Stimulated activated effector memory CD8-positive, alpha-beta T cell treated with anti-CD3 and anti-CD28 coated beads, Interleukin-12 subunit alpha, Interleukin-12 subunit beta, amount 100 ng/mL, for 72 hours (primary cell): ENCODE measurements around the gene VSIG8.

Experiments
- ATAC-seq: fragments of 150-1000 bp; cut with Tn5 transposase; 2 replicates; pipeline ENCODE4 v1.10.0; 2021
- DNase-seq, 2 donors: peaks; one replicate each; pipeline ENCODE4 v3.0.0; 2021 to 2022; ENCODE audit warnings: low spot score in 2 of 2
- H3K27ac Mint-ChIP-seq: one replicate; pipeline ENCODE4 v1.8.0; 2022; ENCODE audit warnings: mild to moderate bottlenecking, mixed read lengths
- H3K36me3 Mint-ChIP-seq: one replicate; pipeline ENCODE4 v1.8.0; 2022; ENCODE audit warnings: mild to moderate bottlenecking, mixed read lengths
- H3K4me1 Mint-ChIP-seq: one replicate; pipeline ENCODE4 v1.8.0; 2022; ENCODE audit warnings: mixed read lengths
- H3K4me3 Mint-ChIP-seq: one replicate; pipeline ENCODE4 v1.8.0; 2022; ENCODE audit warnings: mild to moderate bottlenecking, mixed read lengths
- H3K9me3 Mint-ChIP-seq: one replicate; pipeline ENCODE4 v1.8.0; 2022; ENCODE audit warnings: mixed read lengths

Gene VSIG8

DNA sequence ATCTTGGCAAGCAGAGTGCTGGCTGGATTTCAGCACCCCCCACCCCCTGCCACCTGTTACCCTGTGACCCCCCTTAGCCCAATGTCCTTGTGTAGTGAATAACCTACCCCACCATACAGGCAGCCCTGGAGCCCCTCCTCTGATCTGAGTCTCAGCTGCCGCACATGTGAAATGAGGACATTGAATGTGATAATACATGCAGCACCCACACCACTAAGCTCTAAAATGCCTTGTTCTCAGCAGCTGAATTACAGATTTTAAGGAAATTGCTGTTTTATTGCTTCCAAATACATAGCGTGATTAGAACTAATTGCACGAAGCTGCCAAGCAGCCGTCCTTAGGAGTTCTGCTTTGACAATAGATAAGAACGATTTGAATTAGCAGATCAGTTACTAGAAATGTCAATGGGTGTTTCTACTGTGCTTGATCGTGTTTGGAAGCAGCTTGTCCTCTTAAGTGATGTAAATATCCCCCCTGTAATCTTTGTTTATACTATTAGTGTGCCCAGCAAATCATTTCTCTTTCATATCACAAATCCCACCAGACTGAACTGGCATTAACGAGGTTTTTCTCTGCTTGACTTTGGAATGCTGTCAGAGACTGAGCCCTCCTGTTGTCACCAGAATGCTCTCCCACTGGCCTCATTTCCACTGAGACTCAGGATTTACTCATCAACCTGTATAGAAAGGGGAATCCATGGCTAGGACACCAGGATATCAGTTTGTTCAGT, 30.9 kb downstream of the VSIG8 start:
- Mint-ChIP-seq H3K4me1 (peaks cover 40% of the 10 kb centered on the region), H3K9me3 (no peaks in the 10 kb centered on the region), H3K36me3 (peaks cover 1% of the 10 kb centered on the region), H3K27ac (no peak overlapping the region), H3K4me3 (no peak overlapping the region)
- DNase-seq (no peak), ATAC-seq (no peak)

DNA sequence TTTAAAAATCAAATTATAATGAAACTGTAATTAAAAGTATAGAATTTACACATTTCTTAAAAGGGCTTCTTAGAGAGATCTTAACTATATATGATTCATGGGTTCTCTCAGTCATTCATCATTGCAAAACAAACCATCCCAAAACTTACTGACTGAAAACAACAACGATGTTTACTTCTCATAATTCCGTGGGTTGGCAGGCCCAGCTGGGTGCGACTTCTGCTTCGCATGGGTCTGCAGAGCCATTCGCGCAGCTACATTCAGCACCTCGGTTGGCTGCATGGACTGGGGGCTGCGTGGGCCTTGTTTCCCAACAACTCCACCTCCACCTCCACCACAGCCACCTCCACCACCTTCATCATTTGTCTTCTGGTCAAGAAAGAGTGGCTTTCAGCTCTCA, 31.7 kb downstream of the VSIG8 start:
- H3K4me1 Mint-ChIP-seq = peaks cover 46% of the 10 kb centered on the region
- H3K27ac Mint-ChIP-seq = no peak overlapping the region
- no peaks in the 10 kb centered on the region for H3K9me3 Mint-ChIP-seq
- no peaks in the 10 kb centered on the region for H3K36me3 Mint-ChIP-seq
- DNase-seq (no peak), ATAC-seq (no peak)
- H3K4me3 Mint-ChIP-seq = no peak overlapping the region

DNA sequence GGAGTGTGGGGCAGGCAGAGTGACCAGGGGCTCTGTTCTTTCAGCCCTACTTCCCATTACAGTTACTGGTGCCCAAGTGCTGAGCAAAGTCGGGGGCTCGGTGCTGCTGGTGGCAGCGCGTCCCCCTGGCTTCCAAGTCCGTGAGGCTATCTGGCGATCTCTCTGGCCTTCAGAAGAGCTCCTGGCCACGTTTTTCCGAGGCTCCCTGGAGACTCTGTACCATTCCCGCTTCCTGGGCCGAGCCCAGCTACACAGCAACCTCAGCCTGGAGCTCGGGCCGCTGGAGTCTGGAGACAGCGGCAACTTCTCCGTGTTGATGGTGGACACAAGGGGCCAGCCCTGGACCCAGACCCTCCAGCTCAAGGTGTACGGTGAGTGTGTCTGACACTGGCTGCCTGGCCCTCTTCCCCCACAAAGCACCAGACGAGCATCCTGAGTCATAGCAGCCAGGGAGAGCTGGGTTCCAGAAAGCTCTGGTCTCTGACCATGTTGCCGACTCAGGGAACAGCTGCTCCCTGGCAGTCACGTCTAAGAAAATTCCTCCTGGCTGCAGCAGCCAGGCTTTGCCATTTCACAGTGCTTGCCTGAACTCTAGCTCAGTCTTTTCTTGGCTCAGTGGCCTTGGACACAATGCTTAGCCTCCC, 32.5 kb downstream of the VSIG8 start:
- H3K36me3 Mint-ChIP-seq = no peaks in the 10 kb centered on the region
- H3K27ac Mint-ChIP-seq = no peak overlapping the region
- H3K4me1 Mint-ChIP-seq = peaks cover 54% of the 10 kb centered on the region
- H3K9me3 Mint-ChIP-seq = no peaks in the 10 kb centered on the region
- DNase-seq (no peak), ATAC-seq (no peak)
- H3K4me3 Mint-ChIP-seq = no peak overlapping the region

DNA sequence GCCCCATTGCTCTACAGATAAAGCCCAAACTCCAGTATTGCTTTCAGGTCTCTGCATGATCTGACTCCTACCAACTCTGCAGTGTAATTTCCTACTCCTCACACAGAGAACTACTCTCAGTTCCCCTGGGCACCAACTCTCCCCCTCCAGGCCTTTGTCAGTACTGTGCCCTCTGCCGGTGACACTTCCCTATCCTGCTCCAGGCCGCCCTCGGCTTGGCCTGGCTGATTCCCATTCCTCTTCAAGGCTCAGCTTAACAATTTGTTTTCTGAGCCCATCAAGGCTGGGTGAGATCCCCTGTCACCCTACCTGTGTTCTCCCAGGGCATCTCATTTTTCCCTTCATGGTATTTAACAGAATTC, 33.2 kb downstream of the VSIG8 start:
- H3K4me1 Mint-ChIP-seq = peaks cover 61% of the 10 kb centered on the region
- DNase-seq (no peak), ATAC-seq (no peak)
- no peaks in the 10 kb centered on the region for H3K9me3 Mint-ChIP-seq
- no peak overlapping the region for H3K27ac Mint-ChIP-seq
- H3K36me3 Mint-ChIP-seq = no peaks in the 10 kb centered on the region
- no peak overlapping the region for H3K4me3 Mint-ChIP-seq

DNA sequence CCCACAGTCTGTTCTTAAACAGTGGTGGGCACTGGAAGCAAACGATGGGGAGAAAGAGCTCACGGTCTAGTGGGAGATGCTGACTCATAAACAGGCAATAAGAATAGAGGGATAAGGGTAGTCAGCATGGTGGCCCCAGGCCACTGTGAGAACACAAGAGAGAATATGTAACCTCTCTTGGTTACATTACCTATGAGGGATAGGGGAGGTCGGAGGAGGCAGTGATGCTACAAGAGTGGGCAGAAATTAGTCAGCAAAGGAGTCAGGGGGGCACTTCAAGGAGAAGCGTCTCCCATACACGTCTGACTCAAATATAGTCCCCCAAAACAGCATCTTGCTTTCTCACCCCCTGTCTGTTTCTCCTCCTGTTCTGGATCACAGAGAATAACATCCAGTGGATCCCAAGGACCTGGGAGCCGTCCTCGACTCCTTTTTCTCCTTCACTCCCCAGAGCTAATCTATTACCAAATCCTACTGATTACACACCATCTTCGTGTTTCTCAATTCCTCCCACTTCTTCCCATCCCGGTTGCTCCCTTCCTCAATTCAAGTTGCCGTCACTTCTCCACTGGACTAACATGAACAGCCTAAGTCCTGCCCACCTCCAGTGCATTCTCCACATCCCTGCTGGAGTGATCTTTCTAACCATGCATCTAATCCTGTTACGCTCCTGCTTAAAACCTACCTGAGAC, 33.7 kb downstream of the VSIG8 start:
- ATAC-seq (no peak), DNase-seq (no peak)
- peaks cover 66% of the 10 kb centered on the region for H3K4me1 Mint-ChIP-seq
- H3K36me3 Mint-ChIP-seq = no peaks in the 10 kb centered on the region
- H3K27ac Mint-ChIP-seq = no peak overlapping the region
- peak overlapping the region; percentile 71 for H3K4me3 Mint-ChIP-seq
- H3K9me3 Mint-ChIP-seq = no peaks in the 10 kb centered on the region

DNA sequence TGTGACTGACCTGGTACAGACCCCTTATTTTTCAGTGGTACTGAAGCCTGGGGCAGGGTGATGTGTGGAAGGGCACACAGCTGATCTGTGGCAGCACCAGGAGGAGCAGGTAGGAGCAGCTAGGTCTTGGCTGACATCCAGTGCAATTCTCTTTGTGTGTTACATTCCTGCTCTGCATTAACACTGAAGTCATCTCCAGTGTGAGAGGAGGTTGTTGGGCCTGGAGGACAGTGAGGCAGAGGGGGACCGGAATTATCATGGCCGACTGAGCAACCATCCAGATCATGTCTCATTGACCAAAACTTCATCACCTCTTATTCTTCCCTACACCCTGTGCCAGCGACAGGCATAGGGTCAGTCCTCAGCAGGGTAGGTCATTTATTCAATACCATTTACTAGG, 34.3 kb downstream of the VSIG8 start:
- no peak for ATAC-seq
- no peak overlapping the region for H3K27ac Mint-ChIP-seq

DNA sequence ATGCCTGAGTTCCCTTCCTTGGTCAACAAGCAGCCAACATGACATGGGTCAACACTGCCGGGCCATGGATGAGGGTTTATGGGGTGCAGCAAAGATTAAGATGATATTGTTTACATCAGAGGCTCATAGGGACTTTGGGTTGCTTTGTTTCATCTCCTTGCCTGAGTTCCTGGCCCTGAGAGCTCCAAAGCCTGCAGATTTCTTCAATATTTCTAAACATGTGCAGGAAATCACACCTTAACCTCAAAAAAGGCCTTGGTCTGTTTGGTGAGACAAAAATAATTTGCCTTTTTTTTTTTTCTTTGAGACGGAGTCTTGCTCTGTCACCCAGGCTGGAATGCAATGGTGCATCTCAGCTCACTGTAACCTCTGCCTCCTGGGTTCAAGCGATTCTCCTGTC, 34.9 kb downstream of the VSIG8 start:
- Mint-ChIP-seq H3K27ac (peak overlapping the region; percentile 86), H3K9me3 (no peaks in the 10 kb centered on the region), H3K4me1 (peaks cover 78% of the 10 kb centered on the region), H3K36me3 (no peaks in the 10 kb centered on the region), H3K4me3 (peak overlapping the region; percentile 71)
- no peak for DNase-seq
- ATAC-seq = no peak

More for the DNA sequence above, 34.3 kb downstream of the VSIG8 start:
- H3K9me3 Mint-ChIP-seq = no peaks in the 10 kb centered on the region
- no peaks in the 10 kb centered on the region for H3K36me3 Mint-ChIP-seq
- H3K4me3 Mint-ChIP-seq = peak overlapping the region; percentile 71
- DNase-seq = no peak
- peaks cover 72% of the 10 kb centered on the region for H3K4me1 Mint-ChIP-seq

DNA sequence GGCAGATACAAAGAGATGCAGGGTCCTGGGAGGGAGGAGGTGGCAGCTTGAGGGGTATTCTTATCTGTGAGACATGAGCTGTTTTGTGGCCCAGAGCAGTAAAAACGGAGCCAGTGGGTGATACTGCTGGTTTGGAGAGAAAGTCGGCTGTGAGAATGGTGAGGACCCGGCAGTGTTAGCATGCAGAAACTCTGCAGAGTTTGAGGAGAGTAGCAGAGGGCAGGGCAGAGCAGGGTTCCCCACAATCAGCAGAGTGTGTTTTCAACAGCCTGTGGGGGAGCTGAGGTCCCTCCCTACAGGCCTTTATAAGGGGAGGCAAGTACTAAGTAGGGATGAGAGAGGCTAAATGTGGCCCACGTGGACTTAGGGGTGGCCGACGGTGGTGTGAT, 35.4 kb downstream of the VSIG8 start:
- Mint-ChIP-seq H3K36me3 (no peaks in the 10 kb centered on the region), H3K4me1 (peaks cover 83% of the 10 kb centered on the region), H3K27ac (peak overlapping the region; percentile 86), H3K4me3 (peak overlapping the region; percentile 71), H3K9me3 (no peaks in the 10 kb centered on the region)
- ATAC-seq (peak; percentile 43), DNase-seq (no peak)

DNA sequence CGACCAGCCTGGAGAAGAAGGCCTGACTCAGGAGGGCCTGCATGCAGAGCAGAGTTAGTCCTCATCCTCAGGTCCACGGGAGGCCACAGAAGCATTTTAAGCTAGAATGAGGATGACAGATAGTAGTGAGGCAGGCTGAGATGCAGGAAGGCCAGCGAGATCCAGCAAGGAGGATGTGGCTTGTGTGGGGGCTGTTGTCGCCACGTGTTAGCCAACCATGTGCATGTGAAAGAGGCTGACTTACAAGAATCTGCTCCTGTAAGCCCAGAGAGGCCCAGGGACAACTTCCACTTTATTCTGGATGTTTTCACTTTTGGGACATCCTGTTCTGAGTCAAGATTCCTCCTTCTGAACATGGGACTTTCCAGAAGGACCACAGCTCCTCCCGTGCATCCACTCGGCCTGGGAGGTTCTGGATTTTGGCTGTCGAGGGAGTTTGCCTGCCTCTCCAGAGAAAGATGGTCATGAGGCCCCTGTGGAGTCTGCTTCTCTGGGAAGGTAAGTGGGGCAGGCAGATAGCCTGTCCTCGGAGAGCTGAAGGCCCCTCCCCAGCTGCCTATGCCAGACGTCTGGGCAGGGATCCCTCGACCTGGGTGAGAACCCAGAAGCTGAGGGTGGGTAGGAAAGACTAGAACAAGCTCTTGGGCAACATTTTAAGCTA, 35.9 kb downstream of the VSIG8 start, which contains the start of gene SLAMF8:
Gene SLAMF8, plus strand, starts transcription at position 433 of the 661 bp plus-strand sequence. Its CDS starts 26 bp downstream, at position 459.
- Mint-ChIP-seq H3K36me3 (no peaks in the 10 kb centered on the region), H3K4me3 (peak within 1 kb of the TSS; percentile 71), H3K9me3 (no peaks in the 10 kb centered on the region), H3K27ac (peak within 1 kb of the TSS; percentile 86), H3K4me1 (peaks cover 87% of the 10 kb centered on the region)
- peak; percentile 38 to 86 for DNase-seq
- ATAC-seq = peak; percentile 94

DNA sequence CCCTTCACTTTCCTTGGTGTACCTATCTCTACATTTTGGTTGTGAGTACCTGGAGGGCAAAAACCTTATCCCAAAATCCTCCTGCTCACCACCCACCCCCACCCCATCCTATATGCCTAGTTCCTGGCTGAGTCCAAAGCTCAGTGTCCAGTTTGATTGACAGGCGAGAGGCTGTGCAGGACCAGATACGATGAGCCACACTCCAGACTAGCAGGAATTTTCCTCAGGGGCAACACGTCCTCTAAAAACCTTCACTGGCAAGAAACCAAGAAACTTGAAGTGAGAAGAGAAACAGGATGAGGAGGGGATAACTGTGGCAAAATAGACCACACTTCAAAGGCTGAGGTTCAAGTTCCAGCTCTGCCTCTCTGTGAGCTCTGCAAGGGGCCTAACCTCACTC, 36.9 kb downstream of the VSIG8 start:
- H3K27ac Mint-ChIP-seq = peak overlapping the region; percentile 69
- H3K4me1 Mint-ChIP-seq = peaks cover 92% of the 10 kb centered on the region
- DNase-seq (no peak), ATAC-seq (no peak)
- peak overlapping the region; percentile 71 for H3K4me3 Mint-ChIP-seq
- no peaks in the 10 kb centered on the region for H3K36me3 Mint-ChIP-seq
- H3K9me3 Mint-ChIP-seq = no peaks in the 10 kb centered on the region

DNA sequence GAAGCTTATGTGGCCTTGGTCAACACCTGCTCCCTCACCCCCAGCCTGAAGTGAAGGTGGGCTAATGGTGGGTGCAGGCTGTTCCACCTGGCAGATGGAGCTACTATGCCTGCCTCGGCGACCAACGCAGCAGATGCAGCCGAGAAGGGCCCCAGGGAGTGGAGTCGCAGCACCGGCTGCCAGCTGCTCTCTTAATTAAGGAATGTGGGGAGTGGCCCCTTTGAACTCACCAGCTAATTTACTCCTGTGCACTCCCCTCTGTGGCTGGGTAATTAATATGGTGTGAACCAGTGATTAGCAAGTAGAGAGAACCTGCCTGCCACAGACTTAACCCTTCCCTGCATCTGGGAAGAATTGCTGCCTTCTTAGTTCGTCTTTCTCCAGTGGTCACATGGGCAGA, 39.1 kb downstream of the VSIG8 start:
- no peaks in the 10 kb centered on the region for H3K9me3 Mint-ChIP-seq
- DNase-seq (no peak), ATAC-seq (no peak)
- peak overlapping the region; percentile 23 for H3K27ac Mint-ChIP-seq
- peaks cover 87% of the 10 kb centered on the region for H3K4me1 Mint-ChIP-seq
- no peaks in the 10 kb centered on the region for H3K36me3 Mint-ChIP-seq
- no peak overlapping the region for H3K4me3 Mint-ChIP-seq

DNA sequence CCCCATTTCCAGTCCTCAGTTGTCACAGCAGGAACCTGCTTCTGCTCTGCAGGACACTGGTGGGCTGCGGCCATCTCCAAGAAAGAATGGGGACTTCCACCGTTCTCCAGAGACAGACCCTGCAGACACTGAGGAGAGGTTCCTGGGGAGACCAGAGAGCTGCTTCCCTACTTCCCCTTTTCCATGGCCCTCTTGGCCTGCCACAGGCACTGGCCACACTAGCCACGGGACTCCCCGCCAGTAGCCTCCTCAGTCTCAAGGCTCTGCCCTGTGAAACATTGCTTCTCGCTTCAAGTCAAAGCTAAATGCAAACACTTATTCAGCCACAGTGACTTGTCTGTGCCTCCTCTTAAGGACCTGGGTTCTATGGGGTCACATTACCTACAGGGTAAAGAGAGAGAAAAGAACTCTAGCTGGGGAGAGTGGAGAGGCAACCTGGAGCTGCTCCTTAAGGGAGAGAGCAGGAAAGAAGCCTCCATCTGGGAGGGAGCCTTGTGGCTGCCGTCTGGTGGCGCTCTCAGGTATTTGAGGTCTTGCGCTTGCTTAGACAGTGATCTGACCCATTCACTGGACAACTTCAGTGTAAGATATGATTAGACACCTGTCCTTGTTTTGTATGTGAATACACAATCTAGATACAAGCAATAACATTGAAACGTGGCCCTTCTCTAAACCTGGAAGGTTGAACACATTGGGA, 41.1 kb downstream of the VSIG8 start:
- ATAC-seq = no peak
- Mint-ChIP-seq H3K27ac (peak overlapping the region; percentile 32), H3K36me3 (no peaks in the 10 kb centered on the region), H3K4me3 (no peak overlapping the region), H3K9me3 (no peaks in the 10 kb centered on the region), H3K4me1 (peaks cover 74% of the 10 kb centered on the region)
- DNase-seq = no peak

DNA sequence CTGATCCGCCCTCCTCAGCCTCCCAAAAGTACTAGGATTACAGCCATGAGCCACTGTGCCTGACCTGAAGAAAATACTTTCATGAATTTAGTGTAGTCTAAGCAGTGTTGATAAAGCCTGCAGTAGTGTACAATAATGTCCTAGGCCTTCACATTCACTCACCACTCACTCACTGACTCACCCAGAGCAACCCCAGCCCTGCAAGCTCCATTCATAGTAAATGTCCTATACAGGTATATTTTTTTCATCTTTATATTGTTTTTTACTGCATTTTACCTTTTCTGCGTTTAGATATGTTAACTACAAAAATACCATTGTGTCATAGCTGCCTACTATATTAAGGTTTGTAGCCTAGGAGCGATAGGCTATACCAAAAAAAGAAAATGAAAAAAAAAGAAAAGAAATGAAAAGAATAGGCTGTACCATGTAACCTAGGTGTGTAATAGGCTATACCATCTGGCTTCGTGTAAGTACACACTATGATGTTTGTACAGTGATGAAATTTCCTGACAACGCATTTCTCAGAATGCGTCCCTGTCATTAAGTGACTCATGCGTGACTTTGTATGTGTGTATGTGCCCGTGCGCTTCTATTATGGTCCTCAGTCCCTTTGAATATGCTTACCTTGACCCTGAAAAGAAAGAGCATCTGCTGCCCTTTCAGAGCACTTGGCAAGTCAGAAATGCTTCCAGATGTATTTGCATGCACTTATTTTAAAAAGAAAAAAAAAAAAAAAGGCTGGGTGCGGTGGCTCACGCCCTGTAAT, 45.0 kb downstream of the VSIG8 start:
- H3K27ac Mint-ChIP-seq = no peak overlapping the region
- peaks cover 43% of the 10 kb centered on the region for H3K4me1 Mint-ChIP-seq
- no peak for DNase-seq
- H3K9me3 Mint-ChIP-seq = no peaks in the 10 kb centered on the region
- ATAC-seq = peak; percentile 84
- no peaks in the 10 kb centered on the region for H3K36me3 Mint-ChIP-seq
- H3K4me3 Mint-ChIP-seq = no peak overlapping the region

DNA sequence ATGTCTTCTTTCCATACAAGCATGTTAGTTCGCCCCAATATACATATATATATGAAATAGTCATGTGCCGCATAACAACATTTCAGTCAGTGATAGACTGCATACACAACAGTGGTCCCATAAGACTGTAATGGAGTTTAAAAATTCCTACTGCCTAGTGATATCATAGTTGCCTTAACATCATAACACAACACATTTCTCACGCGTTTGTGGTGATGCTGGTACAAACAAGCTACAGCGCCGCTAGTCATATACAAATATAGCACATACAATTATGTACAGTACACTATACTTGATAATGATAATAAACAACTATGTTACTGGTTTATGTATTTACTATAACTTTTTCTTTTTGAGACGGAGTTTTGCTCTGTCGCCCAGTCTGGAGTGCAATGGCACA, 46.5 kb downstream of the VSIG8 start:
- ATAC-seq (no peak), DNase-seq (no peak)
- H3K9me3 Mint-ChIP-seq = no peaks in the 10 kb centered on the region
- no peak overlapping the region for H3K4me3 Mint-ChIP-seq
- no peak overlapping the region for H3K27ac Mint-ChIP-seq
- H3K36me3 Mint-ChIP-seq = no peaks in the 10 kb centered on the region
- peaks cover 30% of the 10 kb centered on the region for H3K4me1 Mint-ChIP-seq
